Measurements from ENCODE around the gene ZNF25. TPM values are rescaled to one million over a fixed set of nuclear protein-coding genes. Genes with fewer than 3 reads are reported as not detected.
"Not testable (repeated sequence)": the region's sequence is repeated elsewhere in the genome, so short reads cannot be mapped to it uniquely, and the experiment has no call there.

ZNF25 gene
- polyA plus RNA-seq, 1 donor (not counting 4 experiments of a cell fraction or from before 2014, with no cell fraction given), result 2.7 TPM

GRCh38 chr10:37930423-37930822 lies 46.0 kb downstream of the ZNF25 start:
- H3K27me3 ChIP-seq (ENCODE audit: control insufficient read depth, extremely low read depth, insufficient read depth, low read length), result no peaks in the 10 kb centered on the region
- H3K4me3 ChIP-seq (ENCODE audit: control insufficient read depth in 2 of 3, extremely low read depth in 1 of 3, insufficient read depth in 2 of 3, low read depth in 1 of 3, low read length in 3 of 3), result no peak overlapping the region
- DNase-seq (ENCODE audit: low read depth, low spot score) (no peak), FAIRE-seq (no peak)
- dilution Hi-C loops (cut with MboI; ENCODE audit: extremely low pct_ligation_motif_present, low sequenced_read_pairs), result no loop called here
- H3K79me2 ChIP-seq (ENCODE audit: control insufficient read depth, insufficient read depth, low read length), result no peaks in the 10 kb centered on the region
- H3K9ac ChIP-seq (ENCODE audit: control insufficient read depth, extremely low read depth, insufficient read depth, low read length), result no peak overlapping the region
- no peaks in the 10 kb centered on the region for H4K20me1 ChIP-seq (ENCODE audit: control insufficient read depth, extremely low read depth, insufficient read depth, low read length)
- no peak for TF ChIP-seq EZH2 (IDR thresholded peaks at IDR 0.05; ENCODE audit: low read length)
- no peak for TF ChIP-seq CTCF (optimal IDR thresholded peaks at IDR 0.05 in 1 of 3, IDR thresholded peaks at IDR 0.05 in 1 of 3, conservative IDR thresholded peaks at IDR 0.05 in 1 of 3; ENCODE audit: extremely low read depth in 1 of 3, insufficient read depth in 2 of 3, low read length in 3 of 3)
- no peak overlapping the region for H2AFZ ChIP-seq (ENCODE audit: control insufficient read depth, low read length)
- no peaks in the 10 kb centered on the region for H3K4me1 ChIP-seq (ENCODE audit: control insufficient read depth, extremely low read depth, insufficient read depth, low read length)
- no peak overlapping the region for H3K27ac ChIP-seq (ENCODE audit: control insufficient read depth, insufficient read depth, low read length)
- no peaks in the 10 kb centered on the region for H3K36me3 ChIP-seq (ENCODE audit: control insufficient read depth in 2 of 2, extremely low read depth in 1 of 2, insufficient read depth in 2 of 2, low read length in 2 of 2)
- H3K9me3 ChIP-seq (ENCODE audit: control insufficient read depth, low read depth, low read length), result no peaks in the 10 kb centered on the region
- H3K9me1 ChIP-seq (ENCODE audit: control insufficient read depth, extremely low read depth, insufficient read depth, low read length), result no peaks in the 10 kb centered on the region
- no peak overlapping the region for H3K4me2 ChIP-seq (ENCODE audit: control insufficient read depth, extremely low read depth, insufficient read depth, low read depth, low read length)

- H3K4me3 ChIP-seq (ENCODE audit: control insufficient read depth in 2 of 3, extremely low read depth in 1 of 3, insufficient read depth in 2 of 3, low read depth in 1 of 3, low read length in 3 of 3); H3K27ac ChIP-seq (ENCODE audit: control insufficient read depth, insufficient read depth, low read length); H3K36me3 ChIP-seq (ENCODE audit: control insufficient read depth in 2 of 2, extremely low read depth in 1 of 2, insufficient read depth in 2 of 2, low read length in 2 of 2); H3K4me1 ChIP-seq (ENCODE audit: control insufficient read depth, extremely low read depth, insufficient read depth, low read length); dilution Hi-C loops (cut with MboI; ENCODE audit: extremely low pct_ligation_motif_present, low sequenced_read_pairs); H3K27me3 ChIP-seq (ENCODE audit: control insufficient read depth, extremely low read depth, insufficient read depth, low read length); H2AFZ ChIP-seq (ENCODE audit: control insufficient read depth, low read length); DNase-seq (ENCODE audit: low read depth, low spot score); FAIRE-seq; H3K9me3 ChIP-seq (ENCODE audit: control insufficient read depth, low read depth, low read length); H3K4me2 ChIP-seq (ENCODE audit: control insufficient read depth, extremely low read depth, insufficient read depth, low read depth, low read length); H3K9me1 ChIP-seq (ENCODE audit: control insufficient read depth, extremely low read depth, insufficient read depth, low read length); H3K79me2 ChIP-seq (ENCODE audit: control insufficient read depth, insufficient read depth, low read length); H3K9ac ChIP-seq (ENCODE audit: control insufficient read depth, extremely low read depth, insufficient read depth, low read length); H4K20me1 ChIP-seq (ENCODE audit: control insufficient read depth, extremely low read depth, insufficient read depth, low read length): not testable (repeated sequence)
These were observed 68.3 kb downstream of the ZNF25 start for GRCh38 chr10:37908165-37908564.

- Histone ChIP-seq H4K20me1 (ENCODE audit: control insufficient read depth, extremely low read depth, insufficient read depth, low read length) (no peaks in the 10 kb centered on the region), H3K9me1 (ENCODE audit: control insufficient read depth, extremely low read depth, insufficient read depth, low read length) (no peaks in the 10 kb centered on the region), H3K4me2 (ENCODE audit: control insufficient read depth, extremely low read depth, insufficient read depth, low read depth, low read length) (no peak overlapping the region), H3K9ac (ENCODE audit: control insufficient read depth, extremely low read depth, insufficient read depth, low read length) (no peak overlapping the region), H3K4me1 (ENCODE audit: control insufficient read depth, extremely low read depth, insufficient read depth, low read length) (no peaks in the 10 kb centered on the region), H3K4me3 (ENCODE audit: control insufficient read depth in 2 of 3, extremely low read depth in 1 of 3, insufficient read depth in 2 of 3, low read depth in 1 of 3, low read length in 3 of 3) (no peak overlapping the region), H3K79me2 (ENCODE audit: control insufficient read depth, insufficient read depth, low read length) (no peaks in the 10 kb centered on the region), H3K27me3 (ENCODE audit: control insufficient read depth, extremely low read depth, insufficient read depth, low read length) (no peaks in the 10 kb centered on the region), H2AFZ (ENCODE audit: control insufficient read depth, low read length) (no peak overlapping the region), H3K36me3 (ENCODE audit: control insufficient read depth in 2 of 2, extremely low read depth in 1 of 2, insufficient read depth in 2 of 2, low read length in 2 of 2) (no peaks in the 10 kb centered on the region), H3K9me3 (ENCODE audit: control insufficient read depth, low read depth, low read length) (no peaks in the 10 kb centered on the region), H3K27ac (ENCODE audit: control insufficient read depth, insufficient read depth, low read length) (no peak overlapping the region)
- DNase-seq (ENCODE audit: low read depth, low spot score) (no peak), FAIRE-seq (no peak)
- dilution Hi-C loops (cut with MboI; ENCODE audit: extremely low pct_ligation_motif_present, low sequenced_read_pairs), result no loop called here
- TF ChIP-seq CTCF (optimal IDR thresholded peaks at IDR 0.05 in 1 of 3, IDR thresholded peaks at IDR 0.05 in 1 of 3, conservative IDR thresholded peaks at IDR 0.05 in 1 of 3; ENCODE audit: extremely low read depth in 1 of 3, insufficient read depth in 2 of 3, low read length in 3 of 3) (no peak), EZH2 (IDR thresholded peaks at IDR 0.05; ENCODE audit: low read length) (no peak)
These were observed 70.1 kb downstream of the ZNF25 start for GRCh38 chr10:37906382-37906781.

All from keratinocyte (primary cell).